GM13976 (cell line): ENCODE results near the gene BMP6.

Experiments used
- DNase-seq: peaks from one replicate; pipeline ENCODE4 v3.0.0; 2012; ENCODE audit warnings: low spot score
- in situ Hi-C: fragments of 300-500 bp; cut with MboI; formaldehyde crosslinking; loops from one replicate; pipeline ENCODE4 v1.12.0; 2022; ENCODE audit warnings: low sequenced_read_pairs, mixed read lengths, inconsistent platforms; ENCODE audit not compliant: unreplicated experiment
- TF ChIP-seq, protein P1 (sequence below): IDR thresholded peaks from 2 replicates; pipeline ENCODE4 v1.5.1; 2012; ENCODE audit warnings: borderline replicate concordance, mild to moderate bottlenecking; ENCODE audit not compliant: insufficient read depth; ENCODE audit errors: extremely low read depth, missing control alignments, control extremely low read depth

The BMP6 gene

DNA sequence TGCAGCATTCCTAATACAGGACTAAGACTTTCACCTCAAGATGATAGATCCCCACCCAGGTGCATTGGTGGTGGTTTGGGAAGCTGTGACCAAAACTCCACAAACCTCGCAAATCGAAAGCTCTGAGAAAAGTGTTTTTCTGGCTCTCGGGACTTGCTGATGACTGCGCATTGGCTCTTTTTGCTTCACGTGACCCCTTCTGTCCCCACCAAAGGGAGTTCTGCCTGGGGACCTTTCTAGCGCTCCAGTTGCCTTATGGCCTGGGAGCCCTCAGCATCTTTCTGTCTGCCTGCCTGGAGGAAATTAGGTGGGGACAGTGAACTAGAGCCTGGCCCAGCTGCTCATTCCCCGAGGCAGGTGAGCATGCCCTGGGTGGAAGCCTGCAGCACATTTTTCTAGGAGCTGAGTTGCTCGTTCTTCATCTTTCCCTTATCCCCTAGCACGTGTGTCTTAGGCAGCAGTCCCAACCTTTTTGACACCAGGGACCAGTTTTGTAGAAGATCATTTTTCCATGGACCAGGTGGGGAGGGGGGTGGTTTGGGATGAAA is 94.5 kb downstream of the BMP6 start:
- TF ChIP-seq, protein P1, sequence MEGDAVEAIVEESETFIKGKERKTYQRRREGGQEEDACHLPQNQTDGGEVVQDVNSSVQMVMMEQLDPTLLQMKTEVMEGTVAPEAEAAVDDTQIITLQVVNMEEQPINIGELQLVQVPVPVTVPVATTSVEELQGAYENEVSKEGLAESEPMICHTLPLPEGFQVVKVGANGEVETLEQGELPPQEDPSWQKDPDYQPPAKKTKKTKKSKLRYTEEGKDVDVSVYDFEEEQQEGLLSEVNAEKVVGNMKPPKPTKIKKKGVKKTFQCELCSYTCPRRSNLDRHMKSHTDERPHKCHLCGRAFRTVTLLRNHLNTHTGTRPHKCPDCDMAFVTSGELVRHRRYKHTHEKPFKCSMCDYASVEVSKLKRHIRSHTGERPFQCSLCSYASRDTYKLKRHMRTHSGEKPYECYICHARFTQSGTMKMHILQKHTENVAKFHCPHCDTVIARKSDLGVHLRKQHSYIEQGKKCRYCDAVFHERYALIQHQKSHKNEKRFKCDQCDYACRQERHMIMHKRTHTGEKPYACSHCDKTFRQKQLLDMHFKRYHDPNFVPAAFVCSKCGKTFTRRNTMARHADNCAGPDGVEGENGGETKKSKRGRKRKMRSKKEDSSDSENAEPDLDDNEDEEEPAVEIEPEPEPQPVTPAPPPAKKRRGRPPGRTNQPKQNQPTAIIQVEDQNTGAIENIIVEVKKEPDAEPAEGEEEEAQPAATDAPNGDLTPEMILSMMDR = no peak
- DNase-seq = no peak
- in situ Hi-C loops = no loop called here

DNA sequence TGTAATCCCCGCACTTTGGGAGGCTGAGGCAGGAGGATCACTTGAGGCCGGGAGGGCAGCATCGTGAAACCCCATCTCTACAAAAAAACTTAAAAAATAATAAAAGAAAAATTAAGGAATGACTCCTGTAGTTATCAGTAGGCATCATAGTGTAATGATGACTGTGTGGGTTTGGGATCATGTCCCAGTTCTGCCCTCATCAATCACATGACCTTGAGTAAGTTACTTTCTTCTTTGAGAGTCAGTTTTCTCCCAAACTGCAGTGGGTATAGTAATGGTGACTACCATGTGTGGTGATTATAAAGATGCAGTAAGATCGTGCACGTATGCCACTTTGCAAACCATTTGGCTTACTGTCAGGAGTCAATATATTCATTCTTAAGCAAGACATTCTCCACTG is 95.5 kb downstream of the BMP6 start:
- in situ Hi-C loops = no loop called here
- DNase-seq = no peak
- TF ChIP-seq, protein P1 = no peak

DNA sequence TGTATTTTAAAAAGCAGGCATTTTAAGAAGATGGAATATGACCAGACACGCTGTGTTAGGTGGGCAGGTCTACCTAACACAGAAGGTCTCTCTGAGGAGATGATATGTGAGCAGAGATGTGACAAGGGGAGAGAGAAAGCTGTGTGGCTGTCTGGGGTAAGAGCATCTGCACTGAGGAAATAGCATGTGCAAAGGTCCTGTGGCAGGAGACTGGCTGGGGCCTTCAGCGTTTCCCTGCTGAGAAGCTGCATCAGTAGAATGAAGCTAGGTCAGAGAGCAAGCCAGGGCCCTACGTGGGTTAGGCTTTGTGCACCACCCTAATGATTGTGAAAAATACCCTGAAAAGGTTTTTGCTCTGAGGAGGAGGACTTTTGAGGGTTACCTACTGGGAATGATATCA is 97.7 kb downstream of the BMP6 start:
- TF ChIP-seq, protein P1 = no peak
- in situ Hi-C loops = no loop called here

DNA sequence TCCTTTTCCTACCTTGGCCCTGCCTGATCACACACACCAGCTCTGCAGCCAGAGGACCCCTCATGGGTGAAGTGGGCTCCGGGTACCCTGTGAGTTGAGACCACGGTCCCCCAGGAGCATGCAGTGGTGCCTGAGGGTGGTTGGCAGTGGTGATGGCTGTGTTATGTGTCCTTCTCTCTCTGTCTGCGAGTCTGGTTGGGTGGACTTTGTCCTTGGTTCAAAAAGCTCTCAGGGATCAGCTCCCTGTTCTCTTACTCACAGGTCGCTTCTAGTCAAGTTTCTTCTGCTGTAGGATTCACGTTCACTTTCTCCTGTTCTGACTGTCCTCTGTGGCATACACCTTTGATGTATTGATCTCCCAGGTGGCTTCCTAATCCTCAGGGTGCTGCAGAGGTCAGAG is 100.1 kb downstream of the BMP6 start:
- DNase-seq = no peak
- in situ Hi-C loops = no loop called here
- TF ChIP-seq, protein P1 = no peak

More for the DNA sequence above, 97.7 kb downstream of the BMP6 start:
- no peak for DNase-seq

DNA sequence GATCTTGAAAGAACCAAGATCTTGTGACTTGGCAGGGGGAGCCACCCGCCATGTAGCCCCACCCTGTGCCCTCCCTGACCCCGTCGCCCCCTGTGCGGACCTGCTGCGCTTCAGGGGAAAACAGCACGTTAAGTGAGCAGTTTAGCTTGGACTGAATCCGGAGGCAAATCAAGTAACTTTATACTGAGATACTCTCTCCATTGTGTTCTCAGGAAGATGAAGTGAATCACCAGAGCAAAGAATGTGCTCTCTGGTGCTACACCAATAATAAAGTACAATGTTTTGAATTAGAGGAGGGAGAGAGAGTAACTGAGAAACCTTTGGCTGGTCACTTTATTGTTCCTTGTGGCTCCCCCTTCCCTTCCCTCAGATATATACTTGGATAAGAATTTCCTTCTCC is 101.2 kb downstream of the BMP6 start:
- TF ChIP-seq, protein P1 = no peak
- in situ Hi-C loops = no loop called here
- DNase-seq = no peak

DNA sequence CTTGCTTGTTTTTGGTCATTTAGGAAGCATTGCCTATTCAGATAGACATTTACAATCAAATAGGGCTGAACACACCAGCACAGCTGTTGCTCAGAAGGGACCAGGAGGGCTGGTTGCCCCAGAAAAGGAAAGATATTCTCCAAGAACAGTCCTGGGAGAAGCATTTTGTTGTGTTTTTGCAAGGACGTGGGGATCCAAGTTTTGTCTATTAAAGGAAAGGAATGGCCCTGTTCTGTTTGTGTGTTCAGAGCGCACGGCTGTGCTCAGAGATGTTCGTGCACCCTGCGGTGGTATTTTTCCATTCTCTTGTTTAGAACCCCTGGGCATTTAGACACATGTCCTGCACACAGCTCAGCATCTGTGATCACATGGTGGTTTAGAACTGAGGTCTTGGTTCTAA is 102.2 kb downstream of the BMP6 start:
- DNase-seq = no peak
- TF ChIP-seq, protein P1 = no peak
- in situ Hi-C loops = no loop called here
